ENCODE measurements around the gene NOB1.

Gene NOB1

DNA sequence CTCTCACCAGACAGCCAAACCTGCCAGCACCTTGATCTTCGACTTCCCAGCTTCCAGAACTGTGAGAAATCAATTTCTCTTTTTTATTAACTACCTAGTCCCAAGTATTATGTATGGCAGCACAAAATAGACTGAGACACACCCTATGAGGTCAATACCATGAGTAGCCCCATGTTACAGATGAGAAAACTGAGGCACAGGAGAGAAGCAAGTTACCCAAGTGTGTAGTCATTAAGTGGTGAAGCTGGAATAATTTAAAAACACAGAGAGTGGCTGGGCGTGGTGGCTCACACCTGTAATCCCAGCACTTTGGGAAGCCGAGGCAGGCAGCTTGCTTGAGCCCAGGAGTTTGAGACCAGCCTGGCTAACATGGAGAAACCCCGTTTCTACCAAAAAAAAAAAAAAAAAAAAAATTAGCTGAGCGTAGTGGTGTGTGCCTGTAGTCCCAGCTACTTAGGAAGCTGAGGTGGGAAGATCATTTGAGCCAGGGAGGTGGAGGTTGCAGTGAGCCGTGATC lies 33.2 kb downstream of the NOB1 start:
- no peak for DNase-seq (ENCODE audit: low read depth in 1 of 2, low spot score in 1 of 2)

- no peak for DNase-seq (ENCODE audit: low read depth in 1 of 2, low spot score in 1 of 2)
Measured at GRCh38 chr16:69720822-69721430, 33.8 kb downstream of the NOB1 start.

DNA sequence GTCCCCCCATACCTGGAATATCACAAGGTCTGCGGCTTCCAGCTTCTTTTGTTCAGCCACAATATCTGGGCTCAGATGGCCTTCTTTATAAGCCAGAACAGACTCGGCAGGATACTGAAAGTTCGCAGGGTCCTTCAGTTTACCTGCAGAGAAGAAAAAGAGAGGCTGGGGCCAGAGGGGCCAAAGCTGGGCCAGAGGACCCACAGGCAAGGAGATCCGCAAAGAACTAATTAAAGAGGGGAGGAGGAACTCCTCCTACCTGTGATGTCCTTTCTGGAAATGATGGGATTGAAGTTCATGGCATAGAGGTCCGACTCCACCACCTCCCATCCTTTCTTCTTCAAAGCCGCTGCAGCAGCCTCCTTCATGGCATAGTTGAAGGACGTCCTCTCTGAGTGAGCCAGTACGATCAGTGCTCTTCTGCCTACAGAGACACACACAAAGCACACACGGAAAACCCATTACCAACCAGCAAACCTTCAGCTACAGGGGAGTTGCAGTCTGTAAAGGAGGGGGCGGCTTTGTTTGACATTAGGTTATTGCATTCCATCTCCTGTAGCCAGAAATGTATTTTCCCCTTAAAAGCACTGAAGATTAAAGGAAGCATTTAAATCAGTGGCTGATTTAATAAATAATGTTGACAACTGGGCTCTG lies 36.5 kb downstream of the NOB1 start:
- no peak for DNase-seq (ENCODE audit: low read depth in 1 of 2, low spot score in 1 of 2)

GRCh38 chr16:69717066-69717465 lies 37.7 kb downstream of the NOB1 start:
- DNase-seq (ENCODE audit: low read depth in 1 of 2, low spot score in 1 of 2): no peak

- no peak for DNase-seq (ENCODE audit: low read depth in 1 of 2, low spot score in 1 of 2)
Measured at GRCh38 chr16:69712914-69713581, 41.7 kb downstream of the NOB1 start.

DNA sequence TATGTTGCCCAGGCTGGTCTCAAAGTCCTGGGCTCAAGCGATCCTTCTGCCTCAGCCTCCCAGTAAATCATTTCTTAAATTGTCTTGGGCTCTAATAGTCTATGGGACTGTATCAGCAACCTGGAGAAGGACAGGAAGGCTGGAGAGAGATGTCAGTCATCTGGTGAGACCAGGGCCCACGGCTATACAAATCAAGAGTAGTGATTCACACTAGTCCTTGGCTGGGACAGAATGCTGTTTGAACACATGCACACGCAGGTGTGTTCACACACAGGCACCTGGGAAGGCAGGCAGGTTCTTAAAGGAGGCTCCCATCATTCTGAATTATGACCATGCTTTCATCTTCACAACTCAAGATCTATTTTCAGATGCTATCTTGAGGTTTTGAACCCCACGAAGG lies 42.4 kb downstream of the NOB1 start:
- DNase-seq (ENCODE audit: low read depth in 1 of 2, low spot score in 1 of 2): no peak

DNA sequence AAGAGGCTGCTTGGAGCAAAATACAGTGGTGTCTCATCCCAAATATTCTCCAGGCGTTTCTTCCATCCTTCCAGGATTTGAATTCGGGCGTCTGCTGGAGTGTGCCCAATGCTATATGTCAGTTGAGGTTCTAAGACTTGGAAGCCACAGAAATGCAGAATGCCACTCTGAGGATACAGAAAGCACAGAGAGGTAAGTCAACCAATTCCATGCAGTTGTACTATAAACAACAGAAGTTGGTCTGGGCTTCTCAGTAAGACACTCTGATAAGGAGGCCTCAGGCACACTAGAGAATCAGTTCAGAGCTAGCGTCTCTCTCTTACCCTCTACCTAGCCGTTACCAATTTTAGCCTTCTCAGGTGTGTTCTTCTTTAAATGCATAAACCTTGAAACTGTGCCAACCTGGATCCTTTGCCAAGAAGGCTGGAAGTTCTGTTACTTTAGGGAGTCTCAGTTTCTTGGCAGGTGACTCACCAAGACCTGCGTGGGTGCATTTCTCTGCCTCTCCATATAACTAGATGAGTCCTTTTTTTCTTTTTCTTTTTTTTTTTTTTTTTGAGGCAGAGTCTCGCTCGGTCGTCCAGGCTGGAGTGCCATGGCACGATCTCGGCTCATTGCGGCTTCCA lies 43.5 kb downstream of the NOB1 start:
- DNase-seq (ENCODE audit: low read depth in 1 of 2, low spot score in 1 of 2): no peak

DNA sequence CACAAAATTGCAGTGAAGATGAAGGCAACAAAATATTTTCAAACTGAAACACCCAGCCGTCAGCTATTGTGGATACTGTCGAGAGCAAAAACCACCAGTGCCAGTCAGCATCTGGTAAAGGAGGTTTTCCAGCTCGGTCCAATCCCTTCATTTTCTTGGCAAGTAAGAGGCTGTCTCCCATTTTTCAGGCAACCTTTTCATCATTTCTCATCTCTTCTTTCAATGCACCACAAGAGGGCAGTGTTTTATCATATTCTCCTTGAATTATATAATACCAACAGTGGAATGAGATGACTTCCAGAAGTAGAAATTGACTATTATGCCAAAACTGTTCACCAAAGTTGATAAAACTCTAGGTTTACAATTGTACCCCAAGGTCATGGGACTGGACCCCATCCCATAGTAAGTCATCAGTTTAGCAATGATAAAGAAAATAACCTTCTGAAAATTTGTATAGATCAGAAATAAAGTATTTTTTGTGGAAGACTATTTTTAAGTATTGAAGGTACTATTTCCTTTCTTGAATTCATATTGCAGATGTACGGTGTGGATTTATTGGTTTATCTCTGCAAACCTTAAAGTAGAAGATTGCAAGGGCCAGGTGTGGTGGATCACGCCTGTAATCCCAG lies 45.2 kb downstream of the NOB1 start:
- no peak for DNase-seq (ENCODE audit: low read depth in 1 of 2, low spot score in 1 of 2)

DNA sequence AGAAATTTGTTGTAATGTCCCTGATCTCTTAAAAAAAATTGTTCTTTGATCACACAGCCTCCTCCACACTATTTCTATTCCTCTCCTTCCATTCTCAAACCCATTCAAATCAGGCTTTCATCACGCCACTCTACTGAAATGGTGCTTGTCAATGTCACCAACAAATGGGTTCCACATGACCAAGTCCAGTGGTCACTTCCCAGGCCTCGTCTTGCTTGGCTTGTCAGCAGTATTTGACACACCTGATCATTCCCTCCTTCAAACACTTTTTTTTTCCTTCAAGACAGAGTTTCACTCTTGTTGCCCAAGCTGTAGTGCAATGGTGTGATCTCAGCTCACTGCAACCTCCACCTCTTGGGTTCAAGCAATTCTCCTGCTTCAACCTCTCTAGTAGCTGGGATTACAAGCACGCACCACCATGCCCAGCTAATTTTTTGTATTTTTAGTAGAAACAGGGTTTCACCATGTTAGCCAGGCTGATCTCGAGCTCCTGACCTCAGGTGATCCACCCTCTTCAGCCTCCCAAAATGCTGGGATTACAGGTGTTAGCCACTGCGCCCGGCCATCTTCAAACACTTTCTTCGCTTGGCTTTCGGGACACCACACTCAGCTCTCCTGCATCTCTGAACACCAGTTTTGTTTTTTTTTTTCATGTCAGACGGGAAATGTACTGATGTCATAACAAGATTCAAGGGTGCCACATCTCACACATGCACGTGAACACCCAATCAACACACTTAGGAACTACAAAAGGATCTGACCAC lies 46.6 kb downstream of the NOB1 start:
- DNase-seq (ENCODE audit: low read depth in 1 of 2, low spot score in 1 of 2): no peak

GRCh38 chr16:69706975-69707340 lies 47.8 kb downstream of the NOB1 start:
- no peak for DNase-seq (ENCODE audit: low read depth in 1 of 2, low spot score in 1 of 2)

DNA sequence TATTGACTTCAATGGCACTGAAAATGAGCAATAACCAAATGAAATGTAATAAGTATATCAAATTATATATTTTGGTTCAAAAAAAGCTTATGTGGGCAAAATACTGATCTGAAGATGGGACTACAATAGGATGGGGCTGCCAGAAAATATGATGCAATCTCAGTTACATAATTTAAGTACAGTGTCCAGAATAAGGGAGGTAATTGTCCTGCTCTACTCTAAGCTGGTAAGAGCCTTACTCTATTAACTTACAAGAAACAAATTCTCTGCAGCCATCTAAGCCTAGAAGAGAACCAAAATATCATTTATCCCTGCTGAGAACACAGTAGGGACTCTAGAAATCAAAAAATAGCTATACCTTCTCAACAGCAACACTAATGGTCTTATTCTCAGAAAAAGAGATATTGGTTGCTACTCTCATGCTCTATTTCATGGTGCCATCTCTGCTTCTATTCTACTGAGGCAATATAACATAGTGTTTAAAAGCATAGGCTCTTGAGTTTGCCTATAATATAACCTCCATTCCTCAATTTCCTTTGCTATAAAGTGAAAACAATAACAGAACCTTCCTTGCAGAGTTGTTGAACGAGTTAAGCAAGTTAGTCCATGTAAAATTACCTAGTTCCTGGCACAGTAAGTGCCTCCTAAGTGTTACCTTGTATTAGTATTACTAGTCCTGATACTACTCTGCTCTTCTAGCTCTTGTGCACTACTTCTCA lies 48.3 kb downstream of the NOB1 start:
- no peak for DNase-seq (ENCODE audit: low read depth in 1 of 2, low spot score in 1 of 2)

GRCh38 chr16:69703638-69704037 lies 51.1 kb downstream of the NOB1 start:
- no peak for DNase-seq (ENCODE audit: low read depth in 1 of 2, low spot score in 1 of 2)

DNA sequence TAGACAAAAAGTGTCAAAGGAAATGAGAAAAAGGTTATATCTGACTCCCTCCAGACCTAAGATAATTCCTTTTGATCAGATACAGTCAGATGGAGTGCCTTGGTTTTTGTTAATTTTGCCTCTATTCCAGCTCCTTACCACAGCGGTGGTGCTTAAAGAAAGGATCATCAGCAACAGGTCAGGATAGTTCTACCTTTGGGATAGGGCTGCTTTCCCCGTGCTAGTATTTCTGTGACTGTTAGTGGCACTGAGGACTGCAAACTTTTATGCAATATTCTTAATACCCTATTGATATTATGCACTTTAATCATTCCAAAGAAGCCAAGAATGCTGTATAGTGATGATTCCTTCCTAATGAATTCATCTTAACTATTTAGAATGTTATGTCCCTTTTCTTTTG lies 52.9 kb downstream of the NOB1 start:
- DNase-seq (ENCODE audit: low read depth in 1 of 2, low spot score in 1 of 2): no peak

DNA sequence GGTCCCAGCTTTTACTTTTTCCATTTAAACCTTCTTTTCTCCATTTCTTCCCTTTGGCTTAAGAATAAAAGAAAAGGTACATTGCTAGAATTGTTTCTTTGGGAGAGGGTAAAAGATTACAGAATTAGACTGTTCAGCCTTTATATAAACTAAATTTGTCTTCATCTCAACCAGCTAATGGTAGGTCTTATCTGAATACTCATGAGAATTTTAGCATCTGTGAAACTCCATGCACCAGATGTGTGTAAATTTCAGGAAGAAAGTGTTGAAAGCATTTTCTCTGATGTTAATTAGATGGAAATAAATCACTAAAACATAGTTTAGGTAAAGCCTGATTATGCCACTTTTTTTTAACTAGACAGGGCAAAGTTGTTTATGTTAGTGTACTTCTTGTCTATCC lies 53.3 kb downstream of the NOB1 start:
- no peak for DNase-seq (ENCODE audit: low read depth in 1 of 2, low spot score in 1 of 2)

DNA sequence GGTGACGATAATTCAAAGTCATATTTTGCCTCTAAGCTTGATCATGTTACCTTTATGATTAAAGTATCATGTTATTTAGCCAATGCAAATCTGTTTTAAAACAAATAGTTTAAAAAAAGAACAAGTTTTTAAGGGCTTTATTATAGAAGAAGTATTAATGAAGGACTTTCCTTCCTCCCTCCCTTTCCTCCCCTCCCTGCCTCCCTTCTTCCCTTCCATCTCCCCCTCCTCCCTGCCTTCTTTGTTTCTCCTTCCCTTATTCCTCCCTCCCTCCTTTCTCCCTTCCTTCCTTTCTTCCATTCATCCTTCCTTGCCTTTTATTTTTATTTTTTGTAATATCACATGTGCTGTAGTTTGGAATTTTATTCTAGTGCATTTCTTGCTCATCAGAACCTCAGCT lies 54.8 kb downstream of the NOB1 start:
- DNase-seq (ENCODE audit: low read depth in 1 of 2, low spot score in 1 of 2): no peak

DNA sequence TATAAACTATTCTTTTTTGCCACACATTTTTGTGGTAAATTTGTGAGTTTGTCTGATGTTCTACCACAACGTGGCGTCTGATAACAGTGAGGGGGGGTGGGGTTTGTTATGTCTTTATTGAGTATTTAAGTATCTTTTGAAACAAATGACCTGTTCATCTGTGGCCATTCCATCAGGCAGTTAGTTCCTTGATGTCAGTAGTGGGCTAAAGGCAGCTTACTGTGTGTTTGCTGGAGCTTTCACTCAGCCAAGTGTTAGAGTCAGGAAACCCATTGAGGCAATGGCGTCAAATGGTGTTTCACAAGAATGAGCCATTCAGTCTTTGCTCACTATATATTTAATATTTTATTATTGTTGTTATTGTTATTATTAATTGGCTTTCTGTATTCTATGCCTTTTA lies 56.3 kb downstream of the NOB1 start:
- DNase-seq (ENCODE audit: low read depth in 1 of 2, low spot score in 1 of 2): no peak

GRCh38 chr16:69693916-69694315 lies 60.8 kb downstream of the NOB1 start:
- DNase-seq (ENCODE audit: low read depth in 1 of 2, low spot score in 1 of 2): no peak

DNA sequence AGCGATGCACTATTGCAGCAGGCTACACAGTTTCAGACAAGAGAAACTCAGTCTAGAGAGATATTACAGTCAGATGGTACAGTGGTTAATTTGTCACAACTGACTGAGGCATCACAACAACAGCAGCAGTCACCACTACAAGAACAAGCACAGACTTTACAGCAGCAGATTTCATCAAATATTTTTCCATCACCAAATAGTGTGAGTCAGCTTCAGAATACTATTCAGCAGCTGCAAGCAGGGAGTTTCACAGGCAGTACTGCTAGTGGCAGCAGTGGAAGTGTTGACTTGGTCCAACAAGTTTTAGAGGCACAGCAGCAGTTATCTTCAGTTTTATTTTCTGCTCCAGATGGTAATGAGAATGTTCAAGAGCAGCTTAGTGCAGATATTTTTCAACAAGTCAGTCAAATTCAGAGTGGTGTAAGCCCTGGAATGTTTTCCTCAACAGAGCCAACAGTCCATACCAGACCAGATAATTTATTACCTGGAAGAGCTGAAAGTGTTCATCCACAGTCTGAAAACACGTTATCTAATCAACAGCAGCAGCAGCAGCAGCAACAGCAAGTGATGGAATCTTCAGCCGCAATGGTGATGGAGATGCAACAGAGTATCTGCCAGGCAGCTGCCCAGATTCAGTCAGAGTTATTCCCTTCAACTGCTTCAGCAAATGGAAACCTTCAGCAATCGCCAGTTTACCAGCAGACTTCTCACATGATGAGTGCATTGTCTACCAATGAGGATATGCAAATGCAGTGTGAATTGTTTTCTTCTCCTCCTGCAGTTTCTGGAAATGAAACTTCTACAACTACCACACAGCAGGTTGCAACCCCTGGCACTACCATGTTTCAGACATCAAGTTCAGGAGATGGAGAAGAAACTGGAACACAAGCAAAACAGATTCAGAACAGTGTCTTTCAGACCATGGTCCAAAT lies 62.5 kb downstream of the NOB1 start:
- no peak for DNase-seq (ENCODE audit: low read depth in 1 of 2, low spot score in 1 of 2)

Measured in activated T-helper 1 cell treated with anti-CD3 and anti-CD28 coated beads, Interleukin-2, amount 50 U/mL, for 16 hours (primary cell).